K562 (cell line): ENCODE data around the gene VIM. TPM values are rescaled to one million over a fixed set of nuclear protein-coding genes. Genes with fewer than 3 reads are reported as not detected.
A peak's percentile ranks its signal among the peaks of the same experiment; 100 is the strongest.

Source experiments
- ARID2 ChIP-seq: fragments of 450-650 bp; IDR thresholded peaks from 2 replicates; pipeline ENCODE4 v1.6.1; 2017; ENCODE audit warnings: antibody characterized with exemption, mild to moderate bottlenecking
- BRF2 ChIP-seq: IDR thresholded peaks from 3 replicates; pipeline ENCODE4 v1.6.1; 2011; ENCODE audit warnings: borderline replicate concordance, mild to moderate bottlenecking; ENCODE audit not compliant: insufficient read length, insufficient read depth
- CEBPZ ChIP-seq: fragments of 150-350 bp; IDR thresholded peaks from 2 replicates; pipeline ENCODE4 v1.6.1; 2014; ENCODE audit warnings: low read depth, mild to moderate bottlenecking, low read length, borderline replicate concordance
- CHAMP1 ChIP-seq: fragments of 450-650 bp; IDR thresholded peaks from 2 replicates; pipeline ENCODE4 v1.6.1; 2016; ENCODE audit warnings: mild to moderate bottlenecking
- E2F6 ChIP-seq, 2 experiments: IDR thresholded peaks; 2 replicates each; pipeline ENCODE4 v1.6.1; 2011; ENCODE audit warnings: borderline replicate concordance in 1 of 2, control low read depth in 1 of 2, low read depth in 1 of 2, low read length in 1 of 2, mild to moderate bottlenecking in 1 of 2, mixed read lengths in 1 of 2, moderate library complexity in 1 of 2; ENCODE audit not compliant: insufficient read depth in 1 of 2, insufficient read length in 1 of 2, poor library complexity in 1 of 2, severe bottlenecking in 1 of 2; ENCODE audit errors: extremely low read depth in 1 of 2
- GTF2E2 ChIP-seq: fragments of 200-800 bp; sonication (Bioruptor generic); IDR thresholded peaks from 2 replicates; pipeline ENCODE4 v1.6.1; 2016; ENCODE audit warnings: missing genetic modification characterization, missing compliant biosample characterization
- HMG20B ChIP-seq: fragments of 250-450 bp; sonication (Bioruptor Pico); IDR thresholded peaks from 2 replicates; pipeline ENCODE4 v1.5.0; 2021; ENCODE audit warnings: mild to moderate bottlenecking
- RAD51 ChIP-seq: fragments of 450-650 bp; IDR thresholded peaks from 2 replicates; pipeline ENCODE4 v1.7.1; 2016; ENCODE audit warnings: low read depth, mild to moderate bottlenecking, borderline replicate concordance
- SMAD2 ChIP-seq: fragments of 150-350 bp; IDR thresholded peaks from 2 replicates; pipeline ENCODE4 v1.6.1; 2014; ENCODE audit warnings: low read depth, mild to moderate bottlenecking, low read length
- SMARCE1 ChIP-seq: fragments of 450-650 bp; IDR thresholded peaks from 2 replicates; pipeline ENCODE4 v1.7.1; 2016; ENCODE audit warnings: mild to moderate bottlenecking
- TAF1 ChIP-seq: IDR thresholded peaks from 2 replicates; pipeline ENCODE4 v1.6.1; 2011; ENCODE audit warnings: mild to moderate bottlenecking, low read length, moderate library complexity; ENCODE audit not compliant: insufficient read depth, control insufficient read depth, severe bottlenecking; ENCODE audit errors: extremely low read depth
- ZBTB49 ChIP-seq: sonication (generic); formaldehyde crosslinking; IDR thresholded peaks from 2 replicates; pipeline ENCODE4 v1.8.0; 2022; ENCODE audit warnings: missing genetic modification reagents, mild to moderate bottlenecking, borderline replicate concordance
- ZNF197 ChIP-seq: fragments of 200-800 bp; sonication (Bioruptor generic); IDR thresholded peaks from 2 replicates; pipeline ENCODE4 v1.6.1; 2016; ENCODE audit warnings: low read depth, missing genetic modification characterization, missing compliant biosample characterization
- ZNF354B ChIP-seq: fragments of 250-450 bp; sonication (Bioruptor Pico); IDR thresholded peaks from 2 replicates; pipeline ENCODE4 v1.4.0; 2020
- ZNF507 ChIP-seq: conservative IDR thresholded peaks from 2 replicates; pipeline ENCODE4 v1.6.1; 2017; ENCODE audit warnings: missing genetic modification characterization, missing compliant biosample characterization
- polyA plus RNA-seq, 8 experiments: library from polyadenylated mRNA; depleted of rRNA in 4 of 8; stranded (reverse) in 5 of 8; unstranded in 3 of 8; fragments of >200 nt; fragmentation: Nextera tagmentation in 2 of 8; fragmentation: Illumina TruSeq in 1 of 8; extraction: Ambion mirVana in 2 of 8; extraction: Trizol in 1 of 8; gene quantifications; 2 replicates each; pipeline versions ENCODE4 v1.2.1 to v1.2.3, GENCODE V29; 2011 to 2014; ENCODE audit warnings: inconsistent platforms in 1 of 8, missing spikeins in 1 of 8
- total RNA-seq, 7 experiments: library from RNA; depleted of rRNA in 6 of 7; stranded (reverse); fragments of >200 nt in 6 of 7; fragmentation: Illumina TruSeq in 2 of 7; extraction: Trizol in 2 of 7; gene quantifications; 2 replicates each; pipeline versions ENCODE4 v1.2.1 to v1.2.3, GENCODE V29; 2011 to 2021; ENCODE audit warnings: low replicate concordance in 1 of 7

Gene VIM
- total and polyA plus RNA-seq, 9 of the 15 experiments (the other 6 are each of a cell fraction or from before 2014, with no cell fraction given): 86.0 to 621 (median 383) TPM

GRCh38 chr10:17227367-17228090, 512 bp upstream of the VIM start (continued):
- TF ChIP-seq CEBPZ (no peak), E2F6 (IDR thresholded peaks at IDR 0.05; ENCODE audit: borderline replicate concordance in 1 of 2, extremely low read depth in 1 of 2, insufficient read depth in 1 of 2, insufficient read length in 1 of 2, low read depth in 1 of 2, low read length in 1 of 2, poor library complexity in 1 of 2, severe bottlenecking in 1 of 2) (no peak), SMAD2 (no peak), BRF2 (no peak), ZNF197 (CRISPR knock-in tag) (no peak), SMARCE1 (no peak), GTF2E2 (tag) (peak; percentile 33; the same call in 1 of the 2 replicates), RAD51 (no peak), TAF1 (no peak), ARID2 (no peak), HMG20B (CRISPR knock-in tag) (no peak), ZNF354B (no peak), ZBTB49 (CRISPR knock-in tag) (no peak), CHAMP1 (no peak), ZNF507 (tag) (no peak)
